Keratinocyte (primary cell): ENCODE measurements around the gene PTBP3. TPM values are rescaled to one million over a fixed set of nuclear protein-coding genes. Genes with fewer than 3 reads are reported as not detected.

Source experiments
- DNase-seq: peaks from one replicate; pipeline ENCODE4 v3.0.0-alpha.2; 2011; ENCODE audit warnings: low read depth, missing footprints, low spot score
- FAIRE-seq: peaks from 2 replicates; lab custom pipeline; 2011; peaks lifted over from hg19 to GRCh38; lab: Jason Lieb, UNC
- H2AFZ ChIP-seq: 2 replicates; pipeline ENCODE4 v1.6.0; 2012; ENCODE audit warnings: low read length, control low read depth, inconsistent platforms; ENCODE audit not compliant: control insufficient read depth
- H3K27ac ChIP-seq: 2 replicates; pipeline ENCODE4 v1.5.1; 2011; ENCODE audit warnings: low read length; ENCODE audit not compliant: control insufficient read depth, insufficient read depth
- H3K27me3 ChIP-seq: 3 replicates; pipeline ENCODE4 v1.6.0; 2011; ENCODE audit warnings: low read length; ENCODE audit not compliant: control insufficient read depth, insufficient read depth; ENCODE audit errors: extremely low read depth
- H3K36me3 ChIP-seq, 2 experiments: 2 replicates in 1 of 2; 3 replicates in 1 of 2; pipeline ENCODE4 v1.5.1; 2011; ENCODE audit warnings: low read length in 2 of 2, mild to moderate bottlenecking in 1 of 2; ENCODE audit not compliant: control insufficient read depth in 2 of 2, insufficient read depth in 2 of 2; ENCODE audit errors: extremely low read depth in 1 of 2
- H3K4me1 ChIP-seq: 3 replicates; pipeline ENCODE4 v1.5.1; 2011; ENCODE audit warnings: low read length; ENCODE audit not compliant: control insufficient read depth, insufficient read depth; ENCODE audit errors: extremely low read depth
- H3K4me2 ChIP-seq: 3 replicates; pipeline ENCODE4 v1.6.0; 2011; ENCODE audit warnings: low read depth, low read length; ENCODE audit not compliant: control insufficient read depth, insufficient read depth; ENCODE audit errors: extremely low read depth
- H3K4me3 ChIP-seq, 3 experiments: fragments of 200-600 bp in 1 of 3; sonication (generic) in 1 of 3; 2 replicates in 2 of 3; 3 replicates in 1 of 3; pipeline ENCODE4 v1.5.1; 2011 to 2016; ENCODE audit warnings: low read length in 3 of 3, mild to moderate bottlenecking in 3 of 3, control low read depth in 2 of 3, inconsistent platforms in 1 of 3, low read depth in 1 of 3, mixed read lengths in 1 of 3, mixed run types in 1 of 3, moderate library complexity in 1 of 3; ENCODE audit not compliant: control insufficient read depth in 2 of 3, insufficient read depth in 2 of 3; ENCODE audit errors: extremely low read depth in 1 of 3
- H3K79me2 ChIP-seq: 2 replicates; pipeline ENCODE4 v1.6.0; 2012; ENCODE audit warnings: low read length; ENCODE audit not compliant: control insufficient read depth, insufficient read depth
- H3K9ac ChIP-seq: 3 replicates; pipeline ENCODE4 v1.6.0; 2011; ENCODE audit warnings: low read length; ENCODE audit not compliant: control insufficient read depth, insufficient read depth; ENCODE audit errors: extremely low read depth
- H3K9me1 ChIP-seq: 3 replicates; pipeline ENCODE4 v1.6.0; 2011; ENCODE audit warnings: low read length; ENCODE audit not compliant: control insufficient read depth, insufficient read depth; ENCODE audit errors: extremely low read depth
- H3K9me3 ChIP-seq: 2 replicates; pipeline ENCODE4 v1.5.1; 2012; ENCODE audit warnings: low read depth, low read length; ENCODE audit not compliant: control insufficient read depth
- H4K20me1 ChIP-seq: 3 replicates; pipeline ENCODE4 v1.6.0; 2011; ENCODE audit warnings: low read length; ENCODE audit not compliant: control insufficient read depth, insufficient read depth; ENCODE audit errors: extremely low read depth
- EZH2 ChIP-seq: IDR thresholded peaks from one replicate; pipeline ENCODE4 v1.6.1; 2012; ENCODE audit warnings: inconsistent platforms, mild to moderate bottlenecking, low read length, moderate library complexity
- dilution Hi-C: fragments of 300-500 bp; cut with MboI; formaldehyde crosslinking; loops from one replicate; pipeline ENCODE4 v1.7.0; 2020; ENCODE audit warnings: low sequenced_read_pairs; ENCODE audit not compliant: extremely low pct_ligation_motif_present
- polyA plus RNA-seq, 5 experiments: library from polyadenylated mRNA; depleted of rRNA in 3 of 5; stranded (reverse) in 3 of 5; stranded (forward) in 1 of 5; unstranded in 1 of 5; fragments of >200 nt; gene quantifications; 1 replicate in 1 of 5; 2 replicates in 3 of 5; 3 replicates in 1 of 5; pipeline versions ENCODE4 v1.2.1 to v1.2.3, GENCODE V29; 2011 to 2012; ENCODE audit warnings: missing spikeins in 2 of 5, low read depth in 1 of 5, low replicate concordance in 1 of 5
- TF ChIP-seq, protein P1 (sequence below), 3 experiments: IDR thresholded peaks in 1 of 3; conservative IDR thresholded peaks in 1 of 3; optimal IDR thresholded peaks in 1 of 3; 2 replicates in 2 of 3; 3 replicates in 1 of 3; pipeline versions ENCODE3 to v1.5.1; 2011; ENCODE audit warnings: low read length in 3 of 3, mild to moderate bottlenecking in 3 of 3, moderate library complexity in 2 of 3, control low read depth in 1 of 3, inconsistent platforms in 1 of 3; ENCODE audit not compliant: insufficient read depth in 2 of 3; ENCODE audit errors: extremely low read depth in 1 of 3

Gene PTBP3
- polyA plus RNA-seq, 1 donor (not counting 4 experiments of a cell fraction or from before 2014, with no cell fraction given), result 51.0 TPM

DNA sequence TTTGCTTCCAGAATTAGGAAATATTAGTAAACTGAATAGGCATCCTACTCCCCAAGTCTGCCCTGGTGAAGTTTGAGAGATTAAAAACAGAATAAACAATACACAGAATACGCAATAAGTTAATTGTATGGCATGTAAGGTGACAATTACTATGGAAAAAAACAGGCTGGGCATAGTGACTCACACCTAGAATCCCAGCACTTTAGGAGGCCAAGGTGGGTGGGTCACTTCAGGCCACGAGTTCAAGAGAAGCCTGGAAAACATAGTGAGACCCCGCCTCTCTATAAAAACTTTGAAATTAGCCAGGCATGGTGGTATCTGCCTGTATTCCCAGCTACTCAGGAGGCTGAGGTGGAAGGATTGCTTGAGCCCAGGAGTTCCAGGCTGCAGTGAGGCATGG is 94.1 kb downstream of the PTBP3 start:
- no peaks in the 10 kb centered on the region for H3K9me1 ChIP-seq
- dilution Hi-C loops, result no loop called here
- H2AFZ ChIP-seq, result no peak overlapping the region
- no peak overlapping the region for H3K9ac ChIP-seq
- DNase-seq (no peak), FAIRE-seq (no peak)
- no peaks in the 10 kb centered on the region for H4K20me1 ChIP-seq
- peaks cover 32% of the 10 kb centered on the region for H3K79me2 ChIP-seq
- no peaks in the 10 kb centered on the region for H3K27me3 ChIP-seq
- no peak overlapping the region for H3K4me3 ChIP-seq
- no peaks in the 10 kb centered on the region for H3K9me3 ChIP-seq
- H3K27ac ChIP-seq, result no peak overlapping the region
- TF ChIP-seq, protein P1, sequence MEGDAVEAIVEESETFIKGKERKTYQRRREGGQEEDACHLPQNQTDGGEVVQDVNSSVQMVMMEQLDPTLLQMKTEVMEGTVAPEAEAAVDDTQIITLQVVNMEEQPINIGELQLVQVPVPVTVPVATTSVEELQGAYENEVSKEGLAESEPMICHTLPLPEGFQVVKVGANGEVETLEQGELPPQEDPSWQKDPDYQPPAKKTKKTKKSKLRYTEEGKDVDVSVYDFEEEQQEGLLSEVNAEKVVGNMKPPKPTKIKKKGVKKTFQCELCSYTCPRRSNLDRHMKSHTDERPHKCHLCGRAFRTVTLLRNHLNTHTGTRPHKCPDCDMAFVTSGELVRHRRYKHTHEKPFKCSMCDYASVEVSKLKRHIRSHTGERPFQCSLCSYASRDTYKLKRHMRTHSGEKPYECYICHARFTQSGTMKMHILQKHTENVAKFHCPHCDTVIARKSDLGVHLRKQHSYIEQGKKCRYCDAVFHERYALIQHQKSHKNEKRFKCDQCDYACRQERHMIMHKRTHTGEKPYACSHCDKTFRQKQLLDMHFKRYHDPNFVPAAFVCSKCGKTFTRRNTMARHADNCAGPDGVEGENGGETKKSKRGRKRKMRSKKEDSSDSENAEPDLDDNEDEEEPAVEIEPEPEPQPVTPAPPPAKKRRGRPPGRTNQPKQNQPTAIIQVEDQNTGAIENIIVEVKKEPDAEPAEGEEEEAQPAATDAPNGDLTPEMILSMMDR (optimal IDR thresholded peaks at IDR 0.05 in 1 of 3, IDR thresholded peaks at IDR 0.05 in 1 of 3, conservative IDR thresholded peaks at IDR 0.05 in 1 of 3; ENCODE audit: extremely low read depth in 1 of 3, insufficient read depth in 2 of 3, low read length in 3 of 3), result no peak
- TF ChIP-seq EZH2, result no peak
- H3K4me1 ChIP-seq, result peaks cover 12% of the 10 kb centered on the region
- peaks cover 4 to 5% of the 10 kb centered on the region in 2 experiments for H3K36me3 ChIP-seq
- H3K4me2 ChIP-seq, result no peak overlapping the region

DNA sequence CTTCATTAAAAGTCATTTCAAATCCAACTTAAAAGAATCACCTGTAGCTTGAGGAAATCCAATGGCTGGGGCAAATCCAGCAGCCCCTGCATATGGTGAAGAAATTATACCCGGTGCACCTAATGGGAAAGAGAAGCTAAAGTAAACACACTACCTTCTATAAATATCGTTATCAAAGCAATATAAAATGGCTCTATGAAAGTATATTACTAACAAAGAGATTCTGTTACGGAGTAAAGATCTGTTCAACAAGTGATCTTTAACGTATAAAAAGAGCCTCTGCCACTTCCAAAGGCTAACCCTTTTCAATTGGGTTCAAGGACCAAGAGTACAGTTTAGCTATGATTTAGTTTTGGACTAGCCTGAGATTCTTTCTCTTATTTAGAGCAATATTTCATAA is 98.6 kb downstream of the PTBP3 start:
- Histone ChIP-seq H3K9me1 (no peaks in the 10 kb centered on the region), H3K4me1 (peaks cover 13% of the 10 kb centered on the region), H3K4me3 (no peak overlapping the region), H3K9ac (no peak overlapping the region), H3K36me3 (peaks cover 0 to 2% of the 10 kb centered on the region in 2 experiments), H2AFZ (no peak overlapping the region), H3K4me2 (no peak overlapping the region), H3K79me2 (peaks cover 22% of the 10 kb centered on the region), H4K20me1 (no peaks in the 10 kb centered on the region), H3K27me3 (no peaks in the 10 kb centered on the region), H3K9me3 (no peaks in the 10 kb centered on the region), H3K27ac (no peak overlapping the region)
- FAIRE-seq (no peak), DNase-seq (no peak)
- no peak for TF ChIP-seq EZH2
- TF ChIP-seq, protein P1 (optimal IDR thresholded peaks at IDR 0.05 in 1 of 3, IDR thresholded peaks at IDR 0.05 in 1 of 3, conservative IDR thresholded peaks at IDR 0.05 in 1 of 3; ENCODE audit: extremely low read depth in 1 of 3, insufficient read depth in 2 of 3, low read length in 3 of 3), result no peak
- dilution Hi-C loops, result no loop called here
